IPS-20b (cell line): ENCODE data around the gene JAKMIP1.

Source experiments
- H3K27ac ChIP-seq: one replicate; pipeline ENCODE4 v1.5.1; 2013; ENCODE audit warnings: low read length
- H3K27me3 ChIP-seq: 2 replicates; pipeline ENCODE4 v1.6.1; 2013; ENCODE audit warnings: mild to moderate bottlenecking, low read length, inconsistent platforms; ENCODE audit not compliant: insufficient read depth
- H3K36me3 ChIP-seq: 2 replicates; pipeline ENCODE4 v1.6.1; 2013; ENCODE audit warnings: low read depth, mild to moderate bottlenecking, inconsistent platforms, low read length, moderate library complexity; ENCODE audit not compliant: insufficient read depth
- H3K4me1 ChIP-seq: 2 replicates; pipeline ENCODE4 v1.6.1; 2013; ENCODE audit warnings: mild to moderate bottlenecking, control low read depth, inconsistent platforms, low read length, moderate library complexity; ENCODE audit not compliant: insufficient read depth
- H3K4me3 ChIP-seq: 2 replicates; pipeline ENCODE4 v1.5.1; 2013; ENCODE audit warnings: mild to moderate bottlenecking, low read length, inconsistent platforms
- H3K9ac ChIP-seq: 2 replicates; pipeline ENCODE4 v1.6.1; 2013; ENCODE audit warnings: low read depth, mild to moderate bottlenecking, inconsistent platforms, low read length, moderate library complexity
- H3K9me3 ChIP-seq: 2 replicates; pipeline ENCODE4 v1.6.1; 2013; ENCODE audit warnings: mild to moderate bottlenecking, low read depth, low read length, inconsistent platforms; ENCODE audit not compliant: insufficient read depth

Gene JAKMIP1

DNA sequence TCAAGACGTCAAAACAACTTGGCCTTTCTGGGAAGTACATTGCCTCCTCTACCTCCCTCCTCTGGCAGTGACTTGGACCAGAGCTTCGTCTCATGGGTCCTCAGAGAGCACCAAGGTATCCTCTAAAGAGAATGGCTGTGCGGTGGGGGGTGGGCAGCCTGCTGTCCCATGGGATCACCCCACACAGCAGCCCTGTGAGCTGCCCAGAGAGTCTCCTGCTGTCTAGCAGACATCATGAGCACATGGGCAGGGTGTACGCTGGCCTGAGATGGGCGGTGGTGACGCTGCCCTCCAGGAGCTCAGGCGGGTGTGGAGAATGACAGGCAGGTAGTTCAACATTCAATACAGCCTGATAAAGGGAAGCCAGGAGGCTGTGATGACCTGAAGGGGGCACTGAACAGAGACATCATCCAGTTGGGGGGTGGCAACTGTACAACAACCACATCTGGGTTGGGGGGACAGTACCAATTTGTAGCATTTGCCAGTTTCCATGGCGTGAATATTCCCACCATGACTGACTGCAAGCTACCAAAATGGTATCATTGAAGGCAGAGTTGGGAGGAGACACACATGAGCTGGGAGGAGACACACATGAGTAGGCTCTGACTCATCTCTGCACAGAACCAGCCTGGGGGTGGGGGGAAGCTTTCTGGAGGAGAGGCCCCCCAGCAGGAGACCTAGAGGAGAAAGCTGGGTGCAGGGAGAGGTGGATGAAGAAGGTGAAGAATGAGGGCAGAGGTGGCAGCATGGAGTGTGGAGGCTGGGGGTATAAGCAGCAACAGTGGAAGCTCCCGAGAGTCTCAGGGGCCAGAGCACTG, 218.0 kb downstream of the JAKMIP1 start:
- no peaks in the 10 kb centered on the region for H3K4me1 ChIP-seq
- no peak overlapping the region for H3K27ac ChIP-seq
- peaks cover 3% of the 10 kb centered on the region; the same call in 1 of the 2 replicates for H3K27me3 ChIP-seq
- H3K9me3 ChIP-seq = peaks cover 18% of the 10 kb centered on the region; the same call in 1 of the 2 replicates
- H3K4me3 ChIP-seq = no peak overlapping the region
- H3K9ac ChIP-seq = no peak overlapping the region
- H3K36me3 ChIP-seq = no peaks in the 10 kb centered on the region

DNA sequence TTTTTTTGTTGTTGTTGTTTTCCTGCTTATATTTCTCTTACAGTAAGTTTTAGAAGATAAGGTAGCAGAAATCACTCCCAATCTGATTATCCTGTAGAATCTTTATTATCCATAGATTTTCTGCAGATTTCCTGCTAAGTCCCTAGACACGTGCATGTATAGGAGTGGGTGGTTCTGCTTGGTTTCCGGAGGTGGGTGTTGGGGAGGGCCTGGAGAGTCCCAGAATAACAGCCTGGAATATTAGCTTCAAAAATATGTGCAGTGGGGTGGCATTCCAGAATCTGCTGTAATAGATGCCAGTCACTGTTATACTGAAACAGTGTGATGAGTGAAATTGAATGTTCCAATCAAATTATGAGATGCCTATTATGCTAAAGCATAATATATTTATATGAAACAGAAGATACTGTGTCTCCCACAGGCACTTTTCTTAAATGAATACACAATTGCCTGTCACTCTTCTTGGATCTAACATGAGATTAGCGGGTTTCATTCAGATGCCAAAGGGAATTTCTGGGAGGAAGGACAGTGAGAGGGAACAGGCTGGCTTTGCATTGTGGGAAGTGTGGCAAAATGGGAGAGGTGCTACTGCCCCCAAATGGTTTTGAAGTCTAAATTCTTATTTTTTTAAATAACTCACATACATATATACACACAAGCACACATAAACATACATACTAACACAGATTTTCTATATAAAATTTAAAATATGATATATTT, 219.8 kb downstream of the JAKMIP1 start:
- Histone ChIP-seq H3K9ac (no peak overlapping the region), H3K36me3 (no peaks in the 10 kb centered on the region), H3K27me3 (peaks cover 3% of the 10 kb centered on the region; the same call in 1 of the 2 replicates), H3K4me3 (no peak overlapping the region), H3K27ac (no peak overlapping the region), H3K9me3 (peaks cover 18% of the 10 kb centered on the region; the same call in 1 of the 2 replicates), H3K4me1 (no peaks in the 10 kb centered on the region)

DNA sequence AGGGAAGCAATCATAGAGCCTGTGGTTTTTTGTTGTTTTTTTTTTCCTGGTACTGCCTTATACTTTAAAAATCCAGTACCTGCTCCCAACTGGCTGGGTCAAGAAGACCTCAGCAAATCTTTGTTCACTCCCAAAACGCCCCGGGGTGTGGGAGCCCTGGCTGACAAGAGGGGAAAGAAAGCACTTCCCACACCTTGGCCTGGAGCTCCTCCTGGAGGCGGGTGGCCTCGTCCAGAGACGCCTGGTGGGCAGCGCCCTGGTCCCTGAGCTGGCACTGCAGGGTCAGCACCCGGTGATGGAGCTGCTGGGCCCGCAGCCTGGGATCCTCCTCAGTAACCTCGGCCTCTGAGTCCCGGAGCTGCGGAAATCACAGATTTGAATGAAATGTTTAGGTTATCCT, 220.4 kb downstream of the JAKMIP1 start:
- no peak overlapping the region for H3K27ac ChIP-seq
- no peak overlapping the region for H3K9ac ChIP-seq
- H3K36me3 ChIP-seq = no peaks in the 10 kb centered on the region
- H3K9me3 ChIP-seq = peaks cover 16% of the 10 kb centered on the region; the same call in 1 of the 2 replicates
- H3K4me1 ChIP-seq = no peaks in the 10 kb centered on the region
- no peak overlapping the region for H3K4me3 ChIP-seq
- peaks cover 3% of the 10 kb centered on the region; the same call in 1 of the 2 replicates for H3K27me3 ChIP-seq

DNA sequence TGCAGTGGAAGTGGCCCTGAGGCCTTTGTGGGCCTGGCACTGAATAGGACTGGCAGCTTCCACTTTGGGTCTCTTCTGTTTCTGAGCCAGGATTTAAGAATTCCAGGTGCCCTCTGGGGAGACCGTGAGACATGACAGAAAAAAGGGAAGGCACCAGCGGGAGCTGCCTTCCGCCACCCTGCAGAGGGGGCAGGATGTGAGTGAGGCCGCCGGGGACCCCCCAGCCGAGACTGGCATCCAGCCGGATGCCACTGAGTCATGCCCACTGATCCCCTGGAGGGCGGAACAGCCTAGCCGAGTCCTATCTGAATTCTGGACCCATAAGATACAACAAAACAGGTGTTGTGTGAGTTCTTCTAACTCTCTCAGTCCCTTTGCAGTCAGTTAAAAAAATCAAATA, 223.4 kb downstream of the JAKMIP1 start:
- no peaks in the 10 kb centered on the region for H3K4me1 ChIP-seq
- H3K9me3 ChIP-seq = no peaks in the 10 kb centered on the region
- peaks cover 3% of the 10 kb centered on the region; the same call in 1 of the 2 replicates for H3K27me3 ChIP-seq
- H3K9ac ChIP-seq = no peak overlapping the region
- H3K27ac ChIP-seq = no peak overlapping the region
- H3K36me3 ChIP-seq = no peaks in the 10 kb centered on the region
- H3K4me3 ChIP-seq = no peak overlapping the region

DNA sequence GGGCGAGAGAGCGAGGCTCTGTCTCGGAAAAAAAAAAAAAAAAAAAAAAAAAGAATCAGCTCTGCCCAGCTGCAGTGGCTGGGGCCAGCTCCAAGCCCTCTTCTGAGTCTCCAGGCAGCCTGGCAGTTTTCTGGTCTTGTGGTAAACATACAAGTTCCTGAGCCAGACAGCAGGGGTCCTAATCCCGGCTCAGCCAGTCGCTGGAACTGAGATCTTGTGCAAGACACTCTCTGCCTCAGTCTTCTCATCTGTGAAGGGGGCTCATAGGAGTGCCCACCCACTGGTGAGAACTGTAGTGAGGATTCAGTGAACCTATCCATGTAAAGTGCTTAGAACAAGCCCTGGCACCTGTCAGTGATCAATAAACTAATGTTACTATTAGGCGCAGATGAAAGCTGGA, 223.9 kb downstream of the JAKMIP1 start:
- Histone ChIP-seq H3K36me3 (no peaks in the 10 kb centered on the region), H3K27ac (no peak overlapping the region), H3K9ac (no peak overlapping the region)

More for the DNA sequence above, 223.9 kb downstream of the JAKMIP1 start:
- H3K4me3 ChIP-seq = no peak overlapping the region
- no peaks in the 10 kb centered on the region for H3K9me3 ChIP-seq
- H3K4me1 ChIP-seq = no peaks in the 10 kb centered on the region; the same call in 1 of the 2 replicates
- H3K27me3 ChIP-seq = peaks cover 3% of the 10 kb centered on the region; the same call in 1 of the 2 replicates
